IMR-90 (cell line): ENCODE measurements around the gene CNNM3. TPM values are rescaled to one million over a fixed set of nuclear protein-coding genes. Genes with fewer than 3 reads are reported as not detected.

Source experiments
- ATAC-seq: fragments of 200-7000 bp; cut with Tn5 transposase; 2 replicates; pipeline ENCODE4 v1.9.1; 2020; ENCODE audit warnings: low read depth, mild to moderate bottlenecking, moderate library complexity
- BruUV-seq: library from RNA; stranded (reverse); fragments of 400-500 nt; replicated peaks from 2 replicates; lab custom pipeline; 2021; lab: Mats Ljungman, UMichigan
- CTCF ChIA-PET: fragments of 300-600 bp; formaldehyde crosslinking; extraction: SDS; loops from one replicate; lab custom pipeline; 2021; ENCODE audit warnings: antibody characterized with exemption; lab: Yijun Ruan, JAX
- POLR2A ChIA-PET: fragments of 300-600 bp; sonication (Branson Sonifier 250); formaldehyde crosslinking; loops from one replicate; lab custom pipeline; 2022; ENCODE audit warnings: antibody characterized with exemption; ENCODE audit not compliant: unreplicated experiment; lab: Charles Lee
- DNase-seq: peaks from one replicate; pipeline ENCODE4 v3.0.0; 2013
- H2AFZ ChIP-seq: replicated peaks from 2 replicates; pipeline ENCODE3; 2013; ENCODE audit warnings: low read length, mild to moderate bottlenecking; ENCODE audit not compliant: poor library complexity
- H2AK5ac ChIP-seq: 2 replicates; pipeline ENCODE4 v1.6.1; 2013; ENCODE audit warnings: low read depth, low read length, inconsistent platforms
- H2AK9ac ChIP-seq: replicated peaks from 2 replicates; pipeline ENCODE3; 2013; ENCODE audit warnings: mild to moderate bottlenecking, low read depth, low read length, moderate library complexity; ENCODE audit not compliant: poor library complexity
- H2BK120ac ChIP-seq: 2 replicates; pipeline ENCODE4 v1.6.1; 2013; ENCODE audit warnings: low read depth, low read length, inconsistent platforms
- H2BK15ac ChIP-seq: 3 replicates; pipeline ENCODE4 v1.6.1; 2013; ENCODE audit warnings: low read depth, low read length, inconsistent platforms
- H2BK20ac ChIP-seq: 2 replicates; pipeline ENCODE4 v1.6.1; 2013; ENCODE audit warnings: low read depth, mild to moderate bottlenecking, inconsistent platforms, low read length, moderate library complexity
- H2BK5ac ChIP-seq: 2 replicates; pipeline ENCODE4 v1.6.1; 2013; ENCODE audit warnings: mild to moderate bottlenecking, low read depth, low read length, inconsistent platforms; ENCODE audit not compliant: poor library complexity, severe bottlenecking
- H3K14ac ChIP-seq: replicated peaks from 2 replicates; pipeline ENCODE4 v1.6.1; 2013; ENCODE audit warnings: low read depth, low read length, inconsistent platforms
- H3K18ac ChIP-seq: 2 replicates; pipeline ENCODE4 v1.6.1; 2013; ENCODE audit warnings: low read depth, low read length, control low read depth
- H3K23ac ChIP-seq: 2 replicates; pipeline ENCODE4 v1.6.1; 2013; ENCODE audit warnings: low read depth, low read length, inconsistent platforms
- H3K27ac ChIP-seq: 2 replicates; pipeline ENCODE4 v1.5.1; 2013; ENCODE audit warnings: mild to moderate bottlenecking, control low read depth, low read length; ENCODE audit not compliant: insufficient read depth
- H3K27me3 ChIP-seq: 2 replicates; pipeline ENCODE4 v1.6.1; 2013; ENCODE audit warnings: low read length; ENCODE audit not compliant: control insufficient read depth, insufficient read depth
- H3K36me3 ChIP-seq: 2 replicates; pipeline ENCODE4 v1.6.1; 2013; ENCODE audit warnings: low read length, mixed read lengths; ENCODE audit not compliant: control insufficient read depth, insufficient read depth
- H3K4ac ChIP-seq: 2 replicates; pipeline ENCODE4 v1.6.1; 2013; ENCODE audit warnings: low read depth, low read length, inconsistent platforms
- H3K4me1 ChIP-seq: 2 replicates; pipeline ENCODE4 v1.6.1; 2013; ENCODE audit warnings: low read length, mixed read lengths; ENCODE audit not compliant: control insufficient read depth, insufficient read depth
- H3K4me2 ChIP-seq: 2 replicates; pipeline ENCODE4 v1.6.1; 2013; ENCODE audit warnings: low read depth, mild to moderate bottlenecking, control low read depth, low read length, moderate library complexity
- H3K4me3 ChIP-seq: 2 replicates; pipeline ENCODE4 v1.5.1; 2013; ENCODE audit warnings: low read depth, mild to moderate bottlenecking, control low read depth, low read length, moderate library complexity; ENCODE audit not compliant: insufficient read depth
- H3K56ac ChIP-seq: 2 replicates; pipeline ENCODE4 v1.6.1; 2013; ENCODE audit warnings: low read length, inconsistent platforms; ENCODE audit not compliant: insufficient read depth; ENCODE audit errors: extremely low read depth
- H3K79me1 ChIP-seq, 2 experiments: 2 replicates each; pipeline ENCODE4 v1.6.1; 2013; ENCODE audit warnings: low read length in 2 of 2, inconsistent platforms in 1 of 2, low read depth in 1 of 2
- H3K9ac ChIP-seq: 2 replicates; pipeline ENCODE4 v1.6.1; 2013; ENCODE audit warnings: low read depth, low read length, control low read depth
- H3K9me1 ChIP-seq: 2 replicates; pipeline ENCODE4 v1.6.1; 2013; ENCODE audit warnings: low read length, inconsistent platforms; ENCODE audit not compliant: insufficient read depth
- H3K9me3 ChIP-seq: 2 replicates; pipeline ENCODE4 v1.6.1; 2013; ENCODE audit warnings: low read length; ENCODE audit not compliant: control insufficient read depth, insufficient read depth
- H4K20me1 ChIP-seq: 2 replicates; pipeline ENCODE4 v1.6.1; 2013; ENCODE audit warnings: low read length, inconsistent platforms; ENCODE audit not compliant: insufficient read depth
- H4K5ac ChIP-seq: 2 replicates; pipeline ENCODE4 v1.6.1; 2013; ENCODE audit warnings: mild to moderate bottlenecking, low read depth, low read length, control low read depth
- H4K8ac ChIP-seq, 2 experiments: 2 replicates each; pipeline ENCODE4 v1.6.1; 2013; ENCODE audit warnings: low read depth in 2 of 2, low read length in 2 of 2, control low read depth in 1 of 2, inconsistent platforms in 1 of 2
- H4K91ac ChIP-seq: 2 replicates; pipeline ENCODE4 v1.6.1; 2013; ENCODE audit warnings: low read depth, low read length, inconsistent platforms; ENCODE audit not compliant: insufficient read depth
- BHLHE40 ChIP-seq: fragments of 150-350 bp; IDR thresholded peaks from 2 replicates; pipeline ENCODE4 v1.6.1; 2016; ENCODE audit warnings: mild to moderate bottlenecking, low read depth, low read length
- CEBPB ChIP-seq: IDR thresholded peaks from 2 replicates; pipeline ENCODE4 v1.6.1; 2012; ENCODE audit warnings: low read depth, low read length, improper control_type of control experiment
- CHD1 ChIP-seq: IDR thresholded peaks from 2 replicates; pipeline ENCODE4 v1.6.1; 2012; ENCODE audit warnings: low read depth, low read length, improper control_type of control experiment
- CTCF ChIP-seq: conservative IDR thresholded peaks from 2 replicates; pipeline ENCODE4 v1.5.1; 2012; ENCODE audit warnings: mild to moderate bottlenecking, low read depth, low read length, improper control_type of control experiment
- ELK1 ChIP-seq: fragments of 150-350 bp; IDR thresholded peaks from 2 replicates; pipeline ENCODE4 v1.6.1; 2016; ENCODE audit warnings: low read depth, mild to moderate bottlenecking, low read length, moderate library complexity, borderline replicate concordance
- FOS ChIP-seq: fragments of 150-350 bp; IDR thresholded peaks from 2 replicates; pipeline ENCODE4 v1.6.1; 2016; ENCODE audit warnings: low read depth, low read length
- MAFK ChIP-seq: IDR thresholded peaks from 2 replicates; pipeline ENCODE4 v1.6.1; 2012; ENCODE audit warnings: low read depth, low read length, improper control_type of control experiment
- MAZ ChIP-seq: IDR thresholded peaks from 2 replicates; pipeline ENCODE4 v1.6.1; 2012; ENCODE audit warnings: low read depth, mild to moderate bottlenecking, low read length, improper control_type of control experiment, moderate library complexity, borderline replicate concordance
- MXI1 ChIP-seq: IDR thresholded peaks from 2 replicates; pipeline ENCODE4 v1.6.1; 2012; ENCODE audit warnings: low read depth, mild to moderate bottlenecking, low read length, moderate library complexity, borderline replicate concordance
- NFE2L2 ChIP-seq: fragments of 150-350 bp; IDR thresholded peaks from 2 replicates; pipeline ENCODE4 v1.6.1; 2016; ENCODE audit warnings: low read depth, mild to moderate bottlenecking, low read length
- POLR2A ChIP-seq: IDR thresholded peaks from 2 replicates; pipeline ENCODE4 v1.6.1; 2012; ENCODE audit warnings: mild to moderate bottlenecking, low read depth, low read length
- RAD21 ChIP-seq: IDR thresholded peaks from 2 replicates; pipeline ENCODE4 v1.6.1; 2012; ENCODE audit warnings: low read length, improper control_type of control experiment
- RCOR1 ChIP-seq: IDR thresholded peaks from 2 replicates; pipeline ENCODE4 v1.6.1; 2012; ENCODE audit warnings: mild to moderate bottlenecking, low read length, improper control_type of control experiment; ENCODE audit not compliant: insufficient replicate concordance
- RFX5 ChIP-seq: IDR thresholded peaks from 2 replicates; pipeline ENCODE4 v1.8.0; 2012; ENCODE audit warnings: low read depth, mild to moderate bottlenecking, low read length, moderate library complexity
- SMC3 ChIP-seq: fragments of 150-350 bp; IDR thresholded peaks from 2 replicates; pipeline ENCODE4 v1.6.1; 2016; ENCODE audit warnings: low read depth, mild to moderate bottlenecking, antibody characterized with exemption, low read length, moderate library complexity
- USF2 ChIP-seq: fragments of 150-350 bp; IDR thresholded peaks from 2 replicates; pipeline ENCODE4 v1.6.1; 2017; ENCODE audit warnings: mild to moderate bottlenecking, antibody characterized with exemption, low read length, low read depth
- WGBS, 2 experiments: methylation state at CpG; one replicate each; pipeline versions ENCODE4 v1.1.5 to v1.1.7; 2013; ENCODE audit warnings: missing lambda C conversion rate in 2 of 2; ENCODE audit not compliant: insufficient read length in 1 of 2; ENCODE audit errors: extremely low coverage in 2 of 2; 5-methylcytosine and 5-hydroxymethylcytosine counted together
- dilution Hi-C: fragments of 300-500 bp; cut with HindIII; formaldehyde crosslinking; loops from one replicate; pipeline ENCODE4 v1.14.3; 2018; ENCODE audit warnings: low sequenced_read_pairs; ENCODE audit not compliant: unreplicated experiment
- in situ Hi-C: fragments of 300-500 bp; cut with MboI; formaldehyde crosslinking; loops from 3 replicates; pipeline ENCODE4 v1.14.3; 2019; ENCODE audit warnings: low sequenced_read_pairs, inconsistent platforms, mixed read lengths
- intact Hi-C: fragments of 100-400 bp; cut with micrococcal nuclease; formaldehyde crosslinking; loops from 2 replicates; pipeline ENCODE4 v1.10.0; 2022
- polyA plus RNA-seq, 3 experiments: library from polyadenylated mRNA; depleted of rRNA; stranded (reverse); fragments of >200 nt; gene quantifications; 2 replicates each; pipeline ENCODE4 v1.2.3, GENCODE V29; 2012; ENCODE audit warnings: low replicate concordance in 1 of 3
- total RNA-seq: library from RNA; depleted of rRNA; stranded (reverse); fragments of >200 nt; gene quantifications from 2 replicates; pipeline ENCODE4 v1.2.3, GENCODE V29; 2012

Gene CNNM3
- total and polyA plus RNA-seq, 2 of the 4 experiments (the other 2 are of a cell fraction) = 2.3 to 6.1 TPM

GRCh38 chr2:96853321-96853720 is 37.3 kb downstream of the CNNM3 start:
- no peak overlapping the region for H4K8ac ChIP-seq
- no peak overlapping the region for H2BK15ac ChIP-seq
- TF ChIP-seq MAFK (no peak), MAZ (no peak), NFE2L2 (no peak), CHD1 (no peak), SMC3 (no peak), RCOR1 (no peak), RAD21 (no peak), POLR2A (no peak), FOS (no peak), USF2 (no peak), MXI1 (no peak), RFX5 (no peak), CTCF (no peak), ELK1 (no peak), CEBPB (no peak), BHLHE40 (no peak)
- in situ Hi-C loops = loop anchor here (25.0 kb wide), 1 partner anchor 259 kb away; the partner anchor contains the start of gene ANKRD36
- no TSS peak for BruUV-seq
- ATAC-seq = no peak
- no peak overlapping the region for H3K18ac ChIP-seq
- no peak overlapping the region for H2BK5ac ChIP-seq
- H3K27me3 ChIP-seq = no peaks in the 10 kb centered on the region
- WGBS, 2 experiments = 91% methylated on average over 12 of the region's 15 CpGs; no CpG with 5 or more reads in 1 of the 2 experiments
- no peak overlapping the region for H3K4me2 ChIP-seq
- dilution Hi-C loops = no loop called here
- no peak overlapping the region for H2BK20ac ChIP-seq
- no peak overlapping the region for H2BK120ac ChIP-seq
- H3K9ac ChIP-seq = no peak overlapping the region
- H4K5ac ChIP-seq = no peak overlapping the region
- no peak overlapping the region for H3K4ac ChIP-seq
- H2AK9ac ChIP-seq = no peak overlapping the region
- H3K56ac ChIP-seq = no peak overlapping the region
- H2AFZ ChIP-seq = no peak overlapping the region
- peaks cover 3% of the 10 kb centered on the region; the same call in 1 of the 2 replicates for H3K9me1 ChIP-seq
- no peak overlapping the region for H3K4me3 ChIP-seq
- no peak overlapping the region for H2AK5ac ChIP-seq
- H3K4me1 ChIP-seq = peaks cover 5% of the 10 kb centered on the region
- H4K20me1 ChIP-seq = no peaks in the 10 kb centered on the region; the same call in 1 of the 2 replicates
- intact Hi-C loops = no loop called here
- peaks cover 21% of the 10 kb centered on the region for H3K36me3 ChIP-seq
- CTCF ChIA-PET = no interaction called here
- no peak overlapping the region for H3K27ac ChIP-seq
- no peak overlapping the region for H3K23ac ChIP-seq
- H3K14ac ChIP-seq = no peak overlapping the region
- DNase-seq = no peak
- POLR2A ChIA-PET = no interaction called here
- no peak overlapping the region for H4K91ac ChIP-seq
- H3K79me1 ChIP-seq = peaks cover 11 to 27% of the 10 kb centered on the region in 2 experiments
- no peaks in the 10 kb centered on the region for H3K9me3 ChIP-seq
